Middle frontal gyrus (tissue), 1 donor: ENCODE measurements around the gene PCNT.
"Not testable (repeated sequence)": the region's sequence is repeated elsewhere in the genome, so short reads cannot be mapped to it uniquely, and the experiment has no call there.

Experiments used
- DNase-seq: peaks from one replicate; pipeline ENCODE4 v3.0.0-alpha.2; 2015; ENCODE audit warnings: low spot score; ENCODE audit errors: extremely low spot score

PCNT gene

GRCh38 chr21:46384556-46384955 lies 60.6 kb downstream of the PCNT start:
- DNase-seq, result no peak

- DNase-seq, result no peak
These were observed 62.1 kb downstream of the PCNT start for GRCh38 chr21:46385846-46386733.

GRCh38 chr21:46386734-46387088 lies 62.8 kb downstream of the PCNT start:
- no peak for DNase-seq

GRCh38 chr21:46388206-46388880 lies 64.4 kb downstream of the PCNT start:
- DNase-seq, result no peak

GRCh38 chr21:46388896-46389295 lies 64.9 kb downstream of the PCNT start:
- DNase-seq, result no peak

- DNase-seq, result no peak
These were observed 66.9 kb downstream of the PCNT start for GRCh38 chr21:46390603-46391545.

GRCh38 chr21:46391773-46392172 lies 67.8 kb downstream of the PCNT start:
- no peak for DNase-seq

GRCh38 chr21:46392921-46393320 lies 69.0 kb downstream of the PCNT start:
- DNase-seq, result peak; percentile 33

- DNase-seq, result no peak
These were observed 69.5 kb downstream of the PCNT start for GRCh38 chr21:46393451-46393940.

GRCh38 chr21:46393941-46394594 lies 70.1 kb downstream of the PCNT start:
- DNase-seq, result no peak

GRCh38 chr21:46394595-46395104 lies 70.7 kb downstream of the PCNT start:
- no peak for DNase-seq

GRCh38 chr21:46397211-46397905 lies 73.4 kb downstream of the PCNT start:
- DNase-seq, result no peak

GRCh38 chr21:46397993-46398392 lies 74.0 kb downstream of the PCNT start:
- no peak for DNase-seq

GRCh38 chr21:46399129-46399528 lies 75.2 kb downstream of the PCNT start:
- no peak for DNase-seq

GRCh38 chr21:46399686-46400085 lies 75.7 kb downstream of the PCNT start:
- DNase-seq, result no peak

GRCh38 chr21:46401186-46401910 lies 77.4 kb downstream of the PCNT start:
- no peak for DNase-seq

- DNase-seq, result no peak
These were observed 78.5 kb downstream of the PCNT start for GRCh38 chr21:46402421-46402820.

GRCh38 chr21:46403234-46403811 lies 79.4 kb downstream of the PCNT start:
- DNase-seq, result not testable (repeated sequence)

- no peak for DNase-seq
These were observed 80.3 kb downstream of the PCNT start for GRCh38 chr21:46404306-46404705.
